IPS-20b (cell line): ENCODE results near the gene MT1B.
A peak's percentile ranks its signal among the peaks of the same experiment; 100 is the strongest.

ENCODE experiments used
- H3K27ac ChIP-seq: one replicate; pipeline ENCODE4 v1.5.1; 2013; ENCODE audit warnings: low read length
- H3K27me3 ChIP-seq: 2 replicates; pipeline ENCODE4 v1.6.1; 2013; ENCODE audit warnings: mild to moderate bottlenecking, low read length, inconsistent platforms; ENCODE audit not compliant: insufficient read depth
- H3K36me3 ChIP-seq: 2 replicates; pipeline ENCODE4 v1.6.1; 2013; ENCODE audit warnings: low read depth, mild to moderate bottlenecking, inconsistent platforms, low read length, moderate library complexity; ENCODE audit not compliant: insufficient read depth
- H3K4me1 ChIP-seq: 2 replicates; pipeline ENCODE4 v1.6.1; 2013; ENCODE audit warnings: mild to moderate bottlenecking, control low read depth, inconsistent platforms, low read length, moderate library complexity; ENCODE audit not compliant: insufficient read depth
- H3K4me3 ChIP-seq: 2 replicates; pipeline ENCODE4 v1.5.1; 2013; ENCODE audit warnings: mild to moderate bottlenecking, low read length, inconsistent platforms
- H3K9ac ChIP-seq: 2 replicates; pipeline ENCODE4 v1.6.1; 2013; ENCODE audit warnings: low read depth, mild to moderate bottlenecking, inconsistent platforms, low read length, moderate library complexity
- H3K9me3 ChIP-seq: 2 replicates; pipeline ENCODE4 v1.6.1; 2013; ENCODE audit warnings: mild to moderate bottlenecking, low read depth, low read length, inconsistent platforms; ENCODE audit not compliant: insufficient read depth

MT1B gene

DNA sequence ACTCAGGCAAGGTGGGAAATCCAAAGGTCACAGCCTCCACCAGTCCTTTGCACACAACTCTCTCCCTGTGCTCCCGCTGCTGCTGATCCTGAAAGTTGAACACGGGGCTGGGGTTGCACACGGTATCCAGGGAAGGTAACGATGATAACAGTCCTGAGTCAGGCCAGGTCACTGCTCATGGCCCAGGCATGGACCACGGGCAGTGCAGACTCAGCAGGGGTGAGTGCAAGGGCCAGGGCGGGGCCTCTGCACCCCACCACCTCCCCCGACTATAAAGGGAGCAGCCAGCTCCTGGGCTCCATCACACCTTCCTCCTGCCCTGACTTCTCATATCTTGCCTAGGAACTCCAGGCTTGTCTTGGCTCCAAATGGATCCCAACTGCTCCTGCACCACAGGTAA, at the start of gene MT1B:
Gene MT1B (plus strand): TSS at position 301 of the 400 bp plus-strand sequence. CDS start 68 bp downstream, at position 369.
- Histone ChIP-seq H3K27me3 (peaks cover 90% of the 10 kb centered on the region), H3K4me1 (no peaks in the 10 kb centered on the region), H3K9me3 (no peaks in the 10 kb centered on the region), H3K27ac (no peak within 1 kb of the TSS), H3K4me3 (no peak within 1 kb of the TSS), H3K36me3 (no peaks in the 10 kb centered on the region), H3K9ac (no peak within 1 kb of the TSS)

DNA sequence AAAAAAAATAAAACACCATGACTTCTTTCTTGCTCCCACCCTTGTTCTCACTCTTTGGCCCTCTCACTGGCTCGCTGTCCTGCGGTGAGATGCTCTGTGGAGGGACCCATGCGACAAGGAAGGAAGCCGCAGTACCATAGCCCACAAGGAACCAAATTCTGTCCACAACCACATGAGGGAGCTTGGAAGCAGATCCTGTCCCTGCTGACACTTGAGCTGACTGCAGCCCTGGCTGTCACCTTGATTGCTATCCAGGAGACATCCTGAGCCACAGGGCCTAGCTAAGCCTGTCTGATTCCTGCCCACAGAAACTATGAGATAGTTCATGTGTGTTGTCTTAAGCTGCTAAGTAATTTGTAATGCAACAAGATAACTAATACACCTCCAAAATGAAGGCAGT, 48.1 kb upstream of the MT1B start:
- no peaks in the 10 kb centered on the region for H3K9me3 ChIP-seq
- no peaks in the 10 kb centered on the region for H3K36me3 ChIP-seq
- no peaks in the 10 kb centered on the region for H3K4me1 ChIP-seq
- peaks cover 47% of the 10 kb centered on the region for H3K27me3 ChIP-seq
- H3K27ac ChIP-seq = no peak overlapping the region
- no peak overlapping the region for H3K9ac ChIP-seq
- no peak overlapping the region for H3K4me3 ChIP-seq

DNA sequence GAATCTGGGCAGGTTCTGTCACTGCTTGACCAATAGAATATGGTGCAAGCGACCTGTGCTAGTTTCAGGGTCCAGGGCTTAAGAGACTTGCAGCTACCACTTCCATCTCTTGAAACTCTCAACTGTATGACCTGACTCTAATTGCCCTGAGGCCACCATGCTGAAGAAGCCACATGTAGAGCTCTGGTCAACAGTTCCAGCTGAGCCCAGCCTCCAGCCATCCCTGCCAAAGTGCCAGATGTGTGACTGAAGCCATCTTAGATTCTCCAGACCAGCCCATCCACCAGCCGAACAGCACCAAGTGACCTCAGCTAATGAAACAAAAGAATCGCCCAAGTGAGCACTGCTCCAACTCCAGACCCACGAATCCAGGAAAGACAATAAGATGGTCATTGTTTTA, 46.7 kb upstream of the MT1B start:
- peaks cover 5% of the 10 kb centered on the region for H3K4me1 ChIP-seq
- no peak overlapping the region for H3K27ac ChIP-seq
- H3K27me3 ChIP-seq = peaks cover 61% of the 10 kb centered on the region
- no peaks in the 10 kb centered on the region for H3K36me3 ChIP-seq
- H3K4me3 ChIP-seq = no peak overlapping the region
- H3K9me3 ChIP-seq = no peaks in the 10 kb centered on the region
- no peak overlapping the region for H3K9ac ChIP-seq

DNA sequence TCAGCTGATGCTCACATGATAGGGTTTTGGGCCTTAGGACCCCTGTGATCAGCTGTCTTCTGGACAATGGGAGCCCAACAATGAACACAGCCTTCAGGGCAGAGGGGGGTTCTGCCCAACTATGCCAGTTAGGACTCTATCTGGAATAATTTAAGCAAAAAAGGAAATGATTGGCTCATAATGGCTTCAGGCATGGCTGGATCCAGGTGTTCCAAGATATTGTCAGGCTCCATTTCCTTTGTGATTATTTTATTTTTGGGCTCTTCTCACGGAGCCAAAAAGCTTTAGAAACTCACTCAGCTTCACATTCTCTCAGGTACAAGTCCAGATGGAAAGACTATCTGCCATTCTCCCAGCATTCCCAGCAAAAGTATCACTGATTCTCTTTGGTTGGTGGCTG, 46.2 kb upstream of the MT1B start:
- Histone ChIP-seq H3K4me3 (no peak overlapping the region), H3K36me3 (no peaks in the 10 kb centered on the region), H3K27ac (no peak overlapping the region), H3K9me3 (no peaks in the 10 kb centered on the region), H3K27me3 (peaks cover 66% of the 10 kb centered on the region), H3K9ac (no peak overlapping the region), H3K4me1 (peaks cover 5% of the 10 kb centered on the region)

DNA sequence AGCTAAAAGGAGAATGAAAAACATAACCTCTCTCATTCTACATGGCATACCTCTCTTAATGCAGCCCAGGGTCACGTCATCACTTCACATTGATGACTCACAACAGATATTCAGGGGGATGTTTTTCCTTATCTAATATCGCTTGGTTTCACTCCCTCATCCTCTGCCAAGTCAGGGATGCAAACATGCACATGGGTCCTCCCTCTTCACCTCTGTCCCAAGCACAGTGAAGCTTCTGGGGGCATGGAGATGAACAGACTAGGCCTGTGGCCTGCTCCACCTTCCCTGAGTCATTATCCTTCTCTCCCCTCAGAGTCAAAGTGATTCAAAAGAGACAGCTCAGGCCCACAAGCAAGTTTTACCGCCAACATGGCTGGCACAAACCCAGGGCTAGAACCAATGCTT, 45.6 kb upstream of the MT1B start:
- Histone ChIP-seq H3K9me3 (no peaks in the 10 kb centered on the region), H3K9ac (no peak overlapping the region), H3K27me3 (peaks cover 68% of the 10 kb centered on the region), H3K36me3 (no peaks in the 10 kb centered on the region), H3K27ac (no peak overlapping the region), H3K4me1 (peaks cover 5% of the 10 kb centered on the region), H3K4me3 (no peak overlapping the region)

DNA sequence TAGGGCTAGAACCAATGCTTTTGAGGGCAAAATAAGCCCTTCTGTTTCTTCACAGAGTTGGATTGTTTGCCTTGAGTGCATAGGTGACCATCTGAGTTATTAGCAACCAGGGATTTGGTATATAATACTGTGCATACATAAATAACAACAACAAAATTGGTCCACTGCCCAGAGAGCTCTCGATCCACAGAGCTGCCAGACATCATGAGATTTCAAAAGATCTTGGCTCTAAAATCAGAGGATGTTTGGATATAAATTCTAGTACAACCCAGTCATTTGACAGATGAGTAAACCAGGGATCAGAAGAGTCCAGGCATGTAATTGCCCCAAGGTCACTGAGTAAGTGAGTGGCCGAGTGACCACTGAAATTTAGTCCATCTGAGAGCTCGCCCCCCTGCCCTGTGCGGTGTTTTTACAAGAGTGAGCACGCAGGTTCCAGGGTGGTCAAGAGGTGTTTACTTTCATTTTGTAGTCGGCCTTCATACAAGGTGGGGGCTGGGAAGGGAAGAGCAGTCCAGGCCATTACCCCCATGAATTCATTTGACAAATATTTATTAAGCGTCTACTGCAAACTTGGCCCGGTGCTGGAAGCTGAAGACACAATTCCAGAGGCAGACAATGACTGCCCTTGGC, 45.1 kb upstream of the MT1B start:
- H3K4me3 ChIP-seq = no peak overlapping the region
- H3K27ac ChIP-seq = no peak overlapping the region
- peaks cover 70% of the 10 kb centered on the region for H3K27me3 ChIP-seq
- H3K4me1 ChIP-seq = peaks cover 5% of the 10 kb centered on the region
- no peaks in the 10 kb centered on the region for H3K36me3 ChIP-seq
- no peaks in the 10 kb centered on the region for H3K9me3 ChIP-seq
- H3K9ac ChIP-seq = no peak overlapping the region

DNA sequence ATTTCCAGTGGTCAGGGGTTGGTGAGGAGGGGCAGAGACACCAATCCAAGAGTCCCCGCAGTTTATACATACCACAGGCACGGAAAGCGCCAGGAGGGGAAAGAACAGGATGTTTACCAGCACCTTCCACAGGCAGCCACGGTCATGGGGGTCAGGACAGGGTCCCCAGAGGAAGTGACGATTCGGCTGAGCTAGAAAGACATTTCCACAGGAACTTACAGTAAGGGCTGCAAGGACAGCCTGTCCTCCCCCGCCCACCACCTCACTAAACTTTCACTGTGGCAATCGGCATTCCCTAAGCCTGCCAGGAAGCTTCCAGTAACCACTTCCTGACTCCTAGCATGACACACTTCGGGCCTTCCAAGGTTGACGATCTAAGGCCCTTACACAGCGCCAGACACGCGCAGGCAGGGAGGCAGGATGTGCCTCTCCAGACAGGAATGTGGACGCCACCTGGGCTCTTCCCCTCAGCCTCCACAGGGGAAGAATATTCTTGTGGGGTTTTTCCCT, 44.5 kb upstream of the MT1B start:
- Histone ChIP-seq H3K4me3 (no peak overlapping the region), H3K27ac (no peak overlapping the region), H3K9me3 (no peaks in the 10 kb centered on the region), H3K27me3 (peaks cover 75% of the 10 kb centered on the region), H3K4me1 (peaks cover 5% of the 10 kb centered on the region), H3K9ac (no peak overlapping the region), H3K36me3 (no peaks in the 10 kb centered on the region)

DNA sequence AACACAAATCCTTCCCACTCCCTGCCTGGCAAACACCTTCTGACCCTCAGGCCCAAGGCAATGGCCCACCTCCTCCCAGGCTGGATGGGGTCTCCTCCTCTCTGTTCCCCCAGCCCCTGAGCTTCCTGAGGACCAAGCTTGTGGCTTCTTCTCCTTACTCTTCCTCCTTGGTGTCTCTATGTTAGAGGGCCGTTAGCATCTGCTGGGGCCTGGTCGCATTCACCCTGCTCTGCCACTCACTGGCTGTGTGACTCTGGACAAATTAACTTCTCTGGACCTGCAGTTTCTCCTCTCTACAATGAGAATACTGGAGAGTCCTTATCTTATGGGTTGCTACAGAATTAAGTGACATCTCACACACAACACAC, 44.0 kb upstream of the MT1B start:
- H3K4me3 ChIP-seq = peak overlapping the region; percentile 73; the same call in 1 of the 2 replicates
- H3K36me3 ChIP-seq = no peaks in the 10 kb centered on the region
- H3K27me3 ChIP-seq = peaks cover 80% of the 10 kb centered on the region
- no peak overlapping the region for H3K27ac ChIP-seq
- no peaks in the 10 kb centered on the region for H3K9me3 ChIP-seq
- H3K9ac ChIP-seq = peak overlapping the region; percentile 52; the same call in 1 of the 2 replicates
- H3K4me1 ChIP-seq = peaks cover 5% of the 10 kb centered on the region

DNA sequence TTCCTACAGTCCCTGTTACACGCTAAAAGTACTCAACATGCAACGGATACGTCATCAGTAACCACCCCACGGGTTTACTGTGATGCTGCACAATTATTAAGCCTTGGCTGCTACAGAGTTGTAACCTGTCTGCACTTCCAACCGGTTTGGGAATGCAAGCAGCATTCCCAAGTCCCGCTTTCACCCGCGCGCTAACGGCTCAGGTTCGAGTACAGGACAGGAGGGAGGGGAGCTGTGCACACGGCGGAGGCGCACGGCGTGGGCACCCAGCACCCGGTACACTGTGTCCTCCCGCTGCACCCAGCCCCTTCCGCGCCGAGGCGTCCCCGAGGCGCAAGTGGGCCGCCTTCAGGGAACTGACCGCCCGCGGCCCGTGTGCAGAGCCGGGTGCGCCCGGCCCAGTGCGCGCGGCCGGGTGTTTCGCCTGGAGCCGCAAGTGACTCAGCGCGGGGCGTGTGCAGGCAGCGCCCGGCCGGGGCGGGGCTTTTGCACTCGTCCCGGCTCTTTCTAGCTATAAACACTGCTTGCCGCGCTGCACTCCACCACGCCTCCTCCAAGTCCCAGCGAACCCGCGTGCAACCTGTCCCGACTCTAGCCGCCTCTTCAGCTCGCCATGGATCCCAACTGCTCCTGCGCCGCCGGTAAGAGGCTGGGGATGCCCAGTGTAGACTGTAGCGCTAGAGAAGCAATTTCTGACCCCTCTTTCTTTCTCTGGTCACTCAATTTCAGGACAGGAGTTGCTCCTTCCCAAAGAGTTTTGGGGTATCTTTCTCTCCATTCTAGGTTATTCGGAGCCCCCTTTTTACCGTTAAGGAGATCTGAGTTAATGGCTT, 43.4 kb upstream of the MT1B start, which contains the start of gene MT2A:
Gene MT2A (plus strand): TSS at position 542 of the 833 bp plus-strand sequence. CDS start 72 bp downstream, at position 614.
- H3K4me1 ChIP-seq = peaks cover 5% of the 10 kb centered on the region
- no peaks in the 10 kb centered on the region for H3K36me3 ChIP-seq
- peak within 1 kb of the TSS; percentile 52; the same call in 1 of the 2 replicates for H3K9ac ChIP-seq
- no peak within 1 kb of the TSS for H3K27ac ChIP-seq
- peaks cover 83% of the 10 kb centered on the region for H3K27me3 ChIP-seq
- peak within 1 kb of the TSS; percentile 73 for H3K4me3 ChIP-seq
- H3K9me3 ChIP-seq = no peaks in the 10 kb centered on the region

DNA sequence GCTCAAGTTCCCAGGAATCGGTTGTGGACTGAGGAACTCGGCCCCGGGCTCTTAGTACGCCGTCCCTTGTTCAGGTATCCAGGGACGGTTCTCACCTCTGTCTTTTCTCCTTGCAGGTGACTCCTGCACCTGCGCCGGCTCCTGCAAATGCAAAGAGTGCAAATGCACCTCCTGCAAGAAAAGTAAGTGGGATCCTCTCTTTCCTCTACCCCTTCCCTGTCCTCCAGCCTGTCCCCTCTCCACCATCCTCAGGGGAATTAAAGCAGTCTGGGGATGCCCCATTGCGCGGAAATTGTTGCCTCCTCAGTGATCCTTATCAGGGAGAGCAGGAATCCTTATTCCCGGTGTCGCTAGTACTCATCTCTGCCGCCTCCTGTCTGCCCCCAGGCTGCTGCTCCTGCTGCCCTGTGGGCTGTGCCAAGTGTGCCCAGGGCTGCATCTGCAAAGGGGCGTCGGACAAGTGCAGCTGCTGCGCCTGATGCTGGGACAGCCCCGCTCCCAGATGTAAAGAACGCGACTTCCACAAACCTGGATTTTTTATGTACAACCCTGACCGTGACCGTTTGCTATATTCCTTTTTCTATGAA, 42.7 kb upstream of the MT1B start:
- no peak overlapping the region for H3K27ac ChIP-seq
- H3K4me1 ChIP-seq = peaks cover 5% of the 10 kb centered on the region

DNA sequence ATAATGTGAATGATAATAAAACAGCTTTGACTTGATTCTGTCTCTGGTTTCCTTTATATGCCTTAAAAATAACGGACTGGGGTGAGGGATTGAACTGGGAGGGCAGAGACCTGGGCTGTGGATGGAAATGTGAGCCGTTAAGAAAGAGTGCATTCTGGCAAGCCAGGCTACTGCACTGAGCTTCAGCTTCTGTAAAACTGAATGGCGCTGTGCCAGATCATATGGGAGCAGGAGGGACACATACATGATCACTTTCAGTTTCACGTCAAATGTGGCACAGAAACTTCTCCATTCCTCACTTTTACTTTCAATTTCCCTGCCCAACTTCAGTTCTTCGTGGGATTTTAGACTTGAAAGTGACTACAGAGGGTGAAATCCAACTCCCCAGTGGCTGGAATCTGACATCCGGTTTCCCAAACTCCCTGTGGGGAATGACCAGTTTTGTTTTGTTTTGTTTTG, 42.2 kb upstream of the MT1B start:
- no peak overlapping the region for H3K27ac ChIP-seq
- H3K9me3 ChIP-seq = no peaks in the 10 kb centered on the region
- peaks cover 94% of the 10 kb centered on the region for H3K27me3 ChIP-seq
- peaks cover 5% of the 10 kb centered on the region for H3K4me1 ChIP-seq
- H3K36me3 ChIP-seq = no peaks in the 10 kb centered on the region
- H3K9ac ChIP-seq = no peak overlapping the region
- peak overlapping the region; percentile 73 for H3K4me3 ChIP-seq

More for the DNA sequence above, 42.7 kb upstream of the MT1B start:
- Histone ChIP-seq H3K27me3 (peaks cover 90% of the 10 kb centered on the region), H3K9me3 (no peaks in the 10 kb centered on the region), H3K9ac (no peak overlapping the region; the same call in 1 of the 2 replicates), H3K36me3 (no peaks in the 10 kb centered on the region), H3K4me3 (peak overlapping the region; percentile 73)
